HG03442 (cell line): Measurements from ENCODE around the gene BMP2K.

Source experiments
- ATAC-seq: cut with Tn5 transposase; IDR thresholded peaks from one replicate; pipeline ENCODE4 v1.9.1; 2021; ENCODE audit warnings: mild to moderate bottlenecking, moderate library complexity; ENCODE audit not compliant: unreplicated experiment

The BMP2K gene

GRCh38 chr4:78923464-78924312 lies 147.5 kb downstream of the BMP2K start:
- ATAC-seq: no peak

DNA sequence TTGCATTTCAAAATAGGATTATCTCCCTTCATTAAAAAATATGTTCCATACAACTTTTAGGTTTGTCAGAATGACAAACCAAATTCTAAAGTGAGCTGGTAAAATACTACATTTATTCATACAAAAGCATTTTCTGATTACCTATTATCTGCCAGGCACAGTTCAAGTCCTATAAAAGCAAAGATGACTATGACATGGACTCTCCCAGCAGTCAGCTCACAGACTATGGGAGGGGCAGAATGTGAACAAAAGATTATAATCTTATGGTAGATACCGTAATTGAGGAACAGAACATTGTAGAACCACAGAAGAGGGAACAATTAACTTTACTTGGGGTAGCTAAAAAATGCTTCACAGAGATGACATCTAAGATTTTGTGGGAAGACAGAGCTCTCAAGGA lies 150.7 kb downstream of the BMP2K start:
- ATAC-seq: no peak

- no peak for ATAC-seq
These were observed 152.7 kb downstream of the BMP2K start for GRCh38 chr4:78928835-78929234.

DNA sequence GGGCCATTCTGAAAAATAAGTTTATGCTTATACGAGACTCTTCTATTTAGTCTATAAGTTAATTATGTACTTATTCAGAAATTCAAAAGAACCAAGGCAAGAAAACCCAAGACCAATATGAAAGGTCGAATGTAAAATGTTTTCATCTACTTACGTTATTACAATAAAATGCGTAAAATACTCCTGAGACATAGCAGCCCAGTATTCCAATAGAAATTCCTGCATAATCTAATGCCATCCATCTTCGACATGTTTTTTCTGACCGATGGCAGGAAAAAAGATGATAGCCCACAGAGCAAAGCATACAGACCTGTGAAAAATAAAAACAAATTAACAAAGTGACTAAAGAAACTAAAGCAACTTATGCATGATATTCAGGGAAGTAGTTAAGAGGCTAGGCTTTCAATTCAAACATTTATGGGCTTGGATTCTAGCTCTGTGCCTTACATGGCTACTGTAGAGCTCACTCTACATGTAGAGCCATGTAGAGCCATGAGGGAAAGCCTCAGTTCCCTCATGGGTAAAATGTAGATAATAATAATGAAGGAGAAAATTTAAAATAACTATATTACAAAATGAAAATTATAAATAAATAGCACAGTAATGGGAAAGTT lies 154.0 kb downstream of the BMP2K start:
- no peak for ATAC-seq

- ATAC-seq: no peak
These were observed 160.8 kb downstream of the BMP2K start for GRCh38 chr4:78936989-78937388.

DNA sequence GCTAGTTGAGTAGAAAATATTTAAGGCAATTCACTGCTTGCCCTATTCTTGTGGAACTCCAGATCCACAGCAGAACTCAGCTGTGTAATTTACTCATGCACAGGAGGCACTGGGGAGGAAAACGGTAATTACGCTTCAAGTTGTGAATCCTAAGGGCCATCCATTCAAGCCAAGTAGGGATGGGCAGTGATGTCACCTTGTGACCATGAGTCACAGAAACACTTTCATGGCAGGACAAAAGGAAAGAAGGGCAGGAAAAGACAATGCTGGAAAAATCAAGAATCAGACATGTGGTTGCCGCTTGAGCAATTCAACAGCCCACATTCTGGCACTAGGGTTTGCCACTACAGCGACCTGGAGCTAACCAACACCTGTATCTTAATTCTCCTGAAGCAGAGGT lies 161.7 kb downstream of the BMP2K start:
- no peak for ATAC-seq

DNA sequence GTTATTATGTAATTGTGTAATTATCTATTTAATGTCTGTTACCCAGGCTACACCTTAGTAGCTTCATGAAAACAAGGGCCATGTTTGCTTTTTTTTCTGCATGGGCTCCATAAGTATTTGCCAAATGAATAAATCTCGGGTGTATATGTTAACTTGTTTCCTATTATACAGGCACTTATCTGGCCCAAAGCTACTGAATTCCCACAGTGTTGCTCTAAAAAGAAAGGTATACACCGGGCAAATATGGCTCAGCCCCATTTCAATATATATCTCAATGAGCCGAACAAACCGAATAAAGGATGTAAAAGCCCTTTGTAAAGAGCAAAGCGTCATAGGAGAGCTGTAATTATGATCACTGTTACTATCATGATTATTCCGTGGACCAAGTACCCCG lies 162.3 kb downstream of the BMP2K start:
- no peak for ATAC-seq

DNA sequence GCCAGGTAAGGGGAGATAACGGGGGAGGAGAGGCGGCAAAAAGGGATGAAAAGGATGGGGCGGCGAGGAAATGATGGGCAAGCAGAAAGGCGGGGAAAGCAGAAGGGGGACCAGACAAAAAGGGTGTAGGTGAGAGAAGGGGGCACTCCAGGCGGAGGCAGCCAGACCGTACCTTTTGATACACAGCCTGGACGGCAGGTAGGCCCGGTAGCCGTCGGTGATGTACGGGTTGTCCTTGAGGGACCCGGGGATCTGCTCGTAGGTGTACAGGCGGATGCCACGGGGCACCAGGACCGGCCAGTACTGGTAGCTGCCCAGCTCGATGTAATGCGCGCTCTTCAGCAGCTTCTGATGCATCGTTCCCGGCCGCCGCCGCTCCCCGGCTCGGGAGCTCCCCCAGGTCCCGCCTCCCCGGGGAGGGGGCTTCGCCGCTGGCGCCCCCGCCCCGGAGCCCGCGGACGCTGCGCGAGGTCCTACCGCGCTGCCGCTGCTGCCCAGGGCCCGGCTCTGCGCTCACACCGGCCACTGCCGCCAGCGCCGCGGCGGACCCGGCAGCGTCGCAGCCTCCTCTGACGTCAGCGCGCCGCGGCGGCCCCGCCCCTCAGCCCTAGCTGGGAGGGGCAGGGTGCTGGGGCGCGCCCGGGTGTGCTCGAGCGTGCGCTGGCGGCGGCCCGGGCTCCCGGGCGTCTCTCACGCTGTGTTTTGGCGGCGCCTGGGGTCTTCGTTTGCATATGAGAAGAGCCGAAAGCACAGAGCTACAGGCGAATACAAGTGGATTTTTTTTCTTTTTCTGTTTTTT lies 162.9 kb downstream of the BMP2K start, which contains the start of gene PAQR3:
TSS of gene PAQR3 (minus strand) at position 571 of the 799 bp plus-strand sequence. CDS start at position 357, 214 bp downstream.
- ATAC-seq: peak; percentile 97

GRCh38 chr4:78939667-78940008 lies 163.5 kb downstream of the BMP2K start:
- peak; percentile 15 for ATAC-seq

DNA sequence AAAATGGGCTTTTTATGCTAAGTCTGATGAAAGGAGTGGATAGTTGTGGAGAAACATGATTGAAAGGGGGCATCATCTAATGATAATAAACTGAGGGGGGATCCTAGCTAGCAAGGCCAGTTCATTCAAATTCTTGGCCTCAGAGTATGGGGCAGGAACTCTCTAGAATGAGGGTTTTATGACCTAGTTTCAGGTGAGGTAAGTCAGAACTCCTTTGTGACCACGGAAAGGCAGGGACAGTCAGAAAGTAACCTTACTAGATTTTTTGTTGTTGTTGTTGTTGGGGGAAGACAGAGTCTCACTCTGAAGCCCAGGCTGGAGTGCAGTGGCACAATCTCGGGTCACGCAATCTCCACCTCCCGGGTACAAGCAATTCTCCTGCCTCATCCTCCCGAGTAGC lies 164.6 kb downstream of the BMP2K start:
- no peak for ATAC-seq

GRCh38 chr4:78944381-78944780 lies 168.2 kb downstream of the BMP2K start:
- no peak for ATAC-seq

GRCh38 chr4:78945651-78946179 lies 169.6 kb downstream of the BMP2K start:
- ATAC-seq: no peak

DNA sequence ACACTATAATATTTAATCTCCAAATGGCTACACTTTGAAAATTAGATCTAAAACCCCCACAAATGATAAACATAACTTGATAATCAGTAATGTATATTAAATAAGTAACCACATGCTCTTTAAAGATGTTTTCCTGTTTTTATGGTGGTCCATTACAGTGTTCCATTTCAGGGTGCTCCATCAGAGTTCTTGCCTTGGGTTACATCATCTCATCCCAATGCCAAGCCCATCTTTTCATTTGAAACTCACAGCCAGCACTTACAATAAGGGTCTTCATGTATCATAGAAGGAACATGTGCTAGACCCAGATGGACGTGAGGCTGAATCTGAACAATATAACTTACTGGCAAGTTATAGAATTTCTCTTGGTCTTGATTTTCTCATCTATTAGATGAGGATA lies 173.6 kb downstream of the BMP2K start:
- ATAC-seq: no peak

DNA sequence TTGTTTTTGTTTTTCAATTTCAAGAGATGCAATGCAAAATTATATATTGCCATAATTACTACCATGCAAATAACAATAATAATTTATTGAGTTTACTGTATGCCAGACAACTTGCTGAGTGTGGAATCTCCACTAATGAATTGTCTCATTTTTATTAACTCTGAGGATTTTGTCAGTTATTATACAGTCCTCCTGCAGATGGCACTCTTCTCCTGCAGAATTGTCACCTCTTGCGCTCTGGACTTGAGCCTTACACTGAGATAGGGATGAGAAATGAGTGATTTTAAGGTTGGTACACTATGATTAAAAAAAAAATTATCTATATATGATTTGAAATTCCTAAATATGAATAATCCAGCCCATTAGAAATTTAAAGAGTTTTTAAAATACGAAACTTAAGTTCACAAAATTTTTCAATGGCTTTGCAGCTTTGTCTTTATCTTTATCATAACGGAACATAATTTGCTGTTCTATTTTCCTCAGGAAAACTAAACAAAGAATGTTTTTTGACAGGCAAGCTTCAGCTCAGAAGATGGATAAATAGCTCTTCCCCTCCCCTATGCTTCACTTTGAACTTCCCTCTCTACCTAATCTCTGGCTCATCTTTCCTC lies 175.8 kb downstream of the BMP2K start:
- peak; percentile 78 for ATAC-seq

- no peak for ATAC-seq
These were observed 177.1 kb downstream of the BMP2K start for GRCh38 chr4:78953231-78953630.

DNA sequence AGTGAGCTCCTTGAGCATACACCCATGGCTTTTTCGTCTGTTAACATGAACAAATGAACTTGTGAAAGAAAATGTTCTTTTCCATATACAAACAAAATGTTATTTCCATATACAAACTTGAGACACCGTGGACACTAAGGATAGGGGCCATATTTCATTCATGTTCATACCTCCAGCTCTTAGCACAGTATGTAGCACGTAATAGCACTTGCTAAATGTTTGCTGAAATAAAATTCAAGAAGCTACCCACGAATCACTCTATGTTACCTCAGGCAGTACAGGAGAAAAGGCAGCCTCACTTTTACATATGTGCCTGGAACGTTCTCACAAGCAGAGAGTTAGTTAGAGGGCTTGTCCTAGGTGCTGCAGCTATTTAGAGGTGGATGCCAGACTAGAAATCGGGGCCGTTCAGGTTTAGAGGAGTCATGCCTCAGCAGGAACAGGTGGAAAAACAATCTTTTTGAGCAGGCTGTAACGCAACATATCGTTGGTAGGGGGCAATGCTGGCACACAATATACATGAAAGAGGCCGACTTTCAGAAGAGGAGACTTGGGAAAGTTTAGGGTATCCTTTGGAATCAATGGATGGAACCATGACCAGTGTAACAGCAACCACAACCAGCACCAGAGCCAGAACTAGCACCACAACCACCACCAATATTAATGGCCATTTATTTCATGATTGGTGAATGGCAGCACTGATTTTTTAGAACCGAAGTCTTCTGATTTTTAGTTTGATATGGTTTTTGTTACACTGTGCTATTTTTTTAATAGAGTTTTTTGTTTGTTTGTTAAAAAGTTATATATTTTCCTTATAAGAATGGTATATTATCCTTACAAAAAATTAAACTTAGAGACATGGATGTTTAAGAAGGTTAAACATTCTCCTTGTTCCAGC lies 177.9 kb downstream of the BMP2K start:
- ATAC-seq: no peak

DNA sequence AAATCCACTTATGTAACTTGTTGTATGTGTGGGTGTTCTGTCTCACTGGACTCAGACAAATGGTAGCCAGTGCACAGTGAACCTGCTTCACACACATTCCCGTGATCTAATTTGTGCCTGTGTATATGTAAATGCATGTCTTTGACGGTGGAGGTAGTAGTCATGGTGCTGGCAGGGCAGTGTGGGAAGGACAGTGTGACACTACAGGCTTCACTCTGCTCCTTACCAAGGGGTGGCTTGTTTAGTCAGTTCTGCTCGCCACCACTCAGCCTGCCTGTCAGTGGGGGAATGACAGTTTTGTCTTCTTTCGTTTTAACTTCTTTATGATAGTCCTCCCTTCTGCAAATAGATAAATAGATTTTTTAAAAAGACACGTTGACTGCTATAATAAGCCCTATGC lies 180.8 kb downstream of the BMP2K start:
- ATAC-seq: no peak

DNA sequence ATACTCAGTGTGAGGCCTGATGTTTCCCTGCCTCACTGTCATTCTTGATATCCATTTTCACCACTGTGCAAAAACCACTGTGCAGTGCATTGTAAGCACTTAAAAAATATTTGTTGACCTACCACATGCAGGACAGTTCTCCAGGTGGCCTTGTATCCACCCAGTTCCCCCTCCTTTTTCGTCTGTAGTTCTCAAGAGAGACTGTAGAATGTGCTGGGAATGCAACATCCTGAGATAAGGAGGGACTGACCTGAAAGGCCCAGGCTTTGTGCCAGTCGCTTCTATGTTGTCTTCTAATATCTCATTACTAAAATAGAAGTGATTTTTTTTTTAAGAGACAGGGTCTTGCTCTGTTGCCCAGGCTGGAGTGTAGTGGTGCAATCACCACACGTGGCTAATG lies 184.8 kb downstream of the BMP2K start:
- no peak for ATAC-seq
